Liver (tissue), 9 donors: ENCODE data around the gene ATG9B. TPM values are rescaled to one million over a fixed set of nuclear protein-coding genes. Genes with fewer than 3 reads are reported as not detected.

Source experiments
- DNase-seq: peaks from one replicate; pipeline ENCODE4 v3.0.0-alpha.2; 2017; ENCODE audit warnings: low spot score
- H3K27ac ChIP-seq, 2 donors: one replicate each; pipeline ENCODE4 v1.7.0; 2013; ENCODE audit warnings: inconsistent platforms in 2 of 2, low read length in 2 of 2, control low read depth in 1 of 2, low read depth in 1 of 2, mild to moderate bottlenecking in 1 of 2
- H3K27me3 ChIP-seq, 4 donors: one replicate each; pipeline versions ENCODE4 v1.6.1 to v1.7.0; 2013; ENCODE audit warnings: low read length in 3 of 4, inconsistent platforms in 1 of 4, mild to moderate bottlenecking in 1 of 4, moderate library complexity in 1 of 4; ENCODE audit not compliant: control insufficient read depth in 4 of 4, insufficient read depth in 4 of 4
- H3K36me3 ChIP-seq, 4 donors: one replicate each; pipeline versions ENCODE4 v1.6.1 to v1.7.0; 2013; ENCODE audit warnings: low read length in 3 of 4, mild to moderate bottlenecking in 3 of 4, low read depth in 1 of 4, moderate library complexity in 1 of 4; ENCODE audit not compliant: control insufficient read depth in 4 of 4, insufficient read depth in 3 of 4
- H3K4me1 ChIP-seq, 4 donors: one replicate each; pipeline versions ENCODE4 v1.6.1 to v1.7.0; 2013; ENCODE audit warnings: low read length in 3 of 4, mild to moderate bottlenecking in 3 of 4, moderate library complexity in 1 of 4; ENCODE audit not compliant: control insufficient read depth in 4 of 4, insufficient read depth in 4 of 4
- H3K4me3 ChIP-seq, 3 donors: one replicate each; pipeline versions ENCODE4 v1.6.1 to v1.7.0; 2013; ENCODE audit warnings: low read length in 3 of 3, control low read depth in 1 of 3, low read depth in 1 of 3, mild to moderate bottlenecking in 1 of 3
- H3K9ac ChIP-seq, 2 donors: one replicate each; pipeline ENCODE4 v1.7.0; 2013; ENCODE audit warnings: low read length in 2 of 2, mild to moderate bottlenecking in 2 of 2, moderate library complexity in 2 of 2, control low read depth in 1 of 2, low read depth in 1 of 2
- H3K9me3 ChIP-seq, 4 donors: one replicate each; pipeline versions ENCODE4 v1.6.1 to v1.7.0; 2013; ENCODE audit warnings: low read length in 3 of 4; ENCODE audit not compliant: control insufficient read depth in 4 of 4
- EGR1 ChIP-seq, 2 donors: IDR thresholded peaks; 2 replicates each; pipeline ENCODE4 v1.6.1; 2016 to 2018; ENCODE audit warnings: antibody characterized with exemption in 2 of 2, low read depth in 2 of 2
- FOXA2 ChIP-seq: IDR thresholded peaks from 2 replicates; pipeline ENCODE4 v1.6.1; 2016; ENCODE audit warnings: antibody characterized with exemption
- GABPA ChIP-seq, 2 donors: IDR thresholded peaks in 1 of 2; conservative IDR thresholded peaks in 1 of 2; 2 replicates each; pipeline ENCODE4 v1.6.1; 2016; ENCODE audit warnings: antibody characterized with exemption in 2 of 2, mild to moderate bottlenecking in 1 of 2, moderate library complexity in 1 of 2
- HNF4G ChIP-seq: IDR thresholded peaks from 2 replicates; pipeline ENCODE4 v1.6.1; 2016; ENCODE audit warnings: antibody characterized with exemption
- JUND ChIP-seq, 2 donors: IDR thresholded peaks; 2 replicates each; pipeline ENCODE4 v1.6.1; 2016; ENCODE audit warnings: antibody characterized with exemption in 2 of 2
- NR2F2 ChIP-seq: IDR thresholded peaks from 2 replicates; pipeline ENCODE4 v1.6.1; 2016; ENCODE audit warnings: antibody characterized with exemption
- RAD21 ChIP-seq, 2 donors: IDR thresholded peaks; 2 replicates each; pipeline ENCODE4 v1.6.1; 2016; ENCODE audit warnings: antibody characterized with exemption in 2 of 2, mild to moderate bottlenecking in 2 of 2
- SP1 ChIP-seq: IDR thresholded peaks from 2 replicates; pipeline ENCODE4 v1.6.1; 2018; ENCODE audit warnings: antibody characterized with exemption, mild to moderate bottlenecking
- WGBS: extraction: QIAGEN DNeasy Blood & Tissue Kit; methylation state at CpG from one replicate; pipeline ENCODE4 v1.1.7; 2013; 5-methylcytosine and 5-hydroxymethylcytosine counted together
- polyA plus RNA-seq, 2 donors: library from polyadenylated mRNA; stranded (reverse) in 1 of 2; unstranded in 1 of 2; fragments of 200-250 nt in 1 of 2; fragments of >200 nt in 1 of 2; fragmentation: Nextera tagmentation in 1 of 2; extraction: Ambion mirVana in 1 of 2; gene quantifications; one replicate each; pipeline versions ENCODE4 v1.2.1 to v1.2.3, GENCODE V29; 2013 to 2015
- total RNA-seq, 2 donors: library from RNA; depleted of rRNA; stranded (reverse); fragments of >200 nt; gene quantifications; one replicate each; pipeline ENCODE4 v1.2.3, GENCODE V29; 2014
- TF ChIP-seq, protein P1 (sequence below): IDR thresholded peaks from 2 replicates; pipeline ENCODE4 v1.6.1; 2016; ENCODE audit warnings: antibody characterized with exemption
- TF ChIP-seq, protein P2 (sequence below): IDR thresholded peaks from 2 replicates; pipeline ENCODE4 v1.6.1; 2016; ENCODE audit warnings: antibody characterized with exemption
- TF ChIP-seq, protein P3 (sequence below): IDR thresholded peaks from 2 replicates; pipeline ENCODE4 v1.6.1; 2016; ENCODE audit warnings: antibody characterized with exemption, mild to moderate bottlenecking
- donor health status: healthy.
- donor health status: healthy.
- donor health status: healthy.
- donor health status: healthy.
- donor health status: healthy.

The ATG9B gene, protein sequence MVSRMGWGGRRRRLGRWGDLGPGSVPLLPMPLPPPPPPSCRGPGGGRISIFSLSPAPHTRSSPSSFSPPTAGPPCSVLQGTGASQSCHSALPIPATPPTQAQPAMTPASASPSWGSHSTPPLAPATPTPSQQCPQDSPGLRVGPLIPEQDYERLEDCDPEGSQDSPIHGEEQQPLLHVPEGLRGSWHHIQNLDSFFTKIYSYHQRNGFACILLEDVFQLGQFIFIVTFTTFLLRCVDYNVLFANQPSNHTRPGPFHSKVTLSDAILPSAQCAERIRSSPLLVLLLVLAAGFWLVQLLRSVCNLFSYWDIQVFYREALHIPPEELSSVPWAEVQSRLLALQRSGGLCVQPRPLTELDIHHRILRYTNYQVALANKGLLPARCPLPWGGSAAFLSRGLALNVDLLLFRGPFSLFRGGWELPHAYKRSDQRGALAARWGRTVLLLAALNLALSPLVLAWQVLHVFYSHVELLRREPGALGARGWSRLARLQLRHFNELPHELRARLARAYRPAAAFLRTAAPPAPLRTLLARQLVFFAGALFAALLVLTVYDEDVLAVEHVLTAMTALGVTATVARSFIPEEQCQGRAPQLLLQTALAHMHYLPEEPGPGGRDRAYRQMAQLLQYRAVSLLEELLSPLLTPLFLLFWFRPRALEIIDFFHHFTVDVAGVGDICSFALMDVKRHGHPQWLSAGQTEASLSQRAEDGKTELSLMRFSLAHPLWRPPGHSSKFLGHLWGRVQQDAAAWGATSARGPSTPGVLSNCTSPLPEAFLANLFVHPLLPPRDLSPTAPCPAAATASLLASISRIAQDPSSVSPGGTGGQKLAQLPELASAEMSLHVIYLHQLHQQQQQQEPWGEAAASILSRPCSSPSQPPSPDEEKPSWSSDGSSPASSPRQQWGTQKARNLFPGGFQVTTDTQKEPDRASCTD
- not detected for total RNA-seq
- under 1 TPM in 1 of 2 donors, not detected in 1; 0.61 TPM for polyA plus RNA-seq

DNA sequence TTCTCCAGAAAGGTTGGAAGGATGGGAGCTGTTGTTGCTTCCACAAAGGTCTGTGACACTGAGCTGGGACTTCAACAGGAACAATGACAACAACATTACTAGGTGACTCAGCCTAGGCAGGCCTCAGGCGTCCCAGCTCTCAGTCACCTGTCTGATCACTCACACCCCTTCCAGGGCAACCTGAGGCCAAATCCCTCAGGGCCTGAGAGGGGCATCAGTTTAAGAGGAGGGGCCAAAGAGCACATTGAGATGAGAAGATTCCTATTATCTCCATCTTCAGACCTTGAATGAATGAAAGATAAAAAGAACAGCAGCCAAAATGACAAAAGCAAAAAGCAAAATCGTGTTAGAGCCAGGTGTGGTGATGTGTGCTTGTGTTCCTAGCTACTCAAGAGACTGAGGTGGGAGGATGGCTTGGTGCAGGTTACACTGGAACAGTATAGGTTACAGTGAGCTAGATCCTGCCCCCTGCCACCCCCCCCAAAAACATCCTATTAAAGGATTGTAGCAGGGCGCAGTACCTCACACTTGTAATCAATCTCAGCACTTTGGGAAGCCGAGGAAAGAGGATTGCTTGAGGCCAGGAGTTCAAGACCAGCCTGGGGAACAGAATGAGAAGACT, at the start of gene ATG9B:
TSS of gene ATG9B (minus strand) at position 60 of the 622 bp plus-strand sequence. CDS start 71 bp downstream, outside the sequence.
- Histone ChIP-seq H3K4me3 (no peak within 1 kb of the TSS), H3K36me3 (no peaks in the 10 kb centered on the region), H3K4me1 (peaks cover 5 to 10% (median 8%) of the 10 kb centered on the region in 4 donors), H3K9ac (no peak within 1 kb of the TSS), H3K9me3 (no peaks in the 10 kb centered on the region), H3K27me3 (no peaks in the 10 kb centered on the region), H3K27ac (no peak within 1 kb of the TSS)
- 82% methylated on average over 4 of the region's 4 CpGs for WGBS
- TF ChIP-seq, protein P1, sequence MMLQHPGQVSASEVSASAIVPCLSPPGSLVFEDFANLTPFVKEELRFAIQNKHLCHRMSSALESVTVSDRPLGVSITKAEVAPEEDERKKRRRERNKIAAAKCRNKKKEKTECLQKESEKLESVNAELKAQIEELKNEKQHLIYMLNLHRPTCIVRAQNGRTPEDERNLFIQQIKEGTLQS, result no peak
- TF ChIP-seq RAD21 (IDR thresholded peaks at IDR 0.05) (no peak), JUND (IDR thresholded peaks at IDR 0.05) (no peak), EGR1 (IDR thresholded peaks at IDR 0.05; ENCODE audit: low read depth in 2 of 2) (no peak), GABPA (IDR thresholded peaks at IDR 0.05 in 1 of 2, conservative IDR thresholded peaks at IDR 0.05 in 1 of 2) (no peak), FOXA2 (no peak), HNF4G (no peak)
- TF ChIP-seq, protein P2, sequence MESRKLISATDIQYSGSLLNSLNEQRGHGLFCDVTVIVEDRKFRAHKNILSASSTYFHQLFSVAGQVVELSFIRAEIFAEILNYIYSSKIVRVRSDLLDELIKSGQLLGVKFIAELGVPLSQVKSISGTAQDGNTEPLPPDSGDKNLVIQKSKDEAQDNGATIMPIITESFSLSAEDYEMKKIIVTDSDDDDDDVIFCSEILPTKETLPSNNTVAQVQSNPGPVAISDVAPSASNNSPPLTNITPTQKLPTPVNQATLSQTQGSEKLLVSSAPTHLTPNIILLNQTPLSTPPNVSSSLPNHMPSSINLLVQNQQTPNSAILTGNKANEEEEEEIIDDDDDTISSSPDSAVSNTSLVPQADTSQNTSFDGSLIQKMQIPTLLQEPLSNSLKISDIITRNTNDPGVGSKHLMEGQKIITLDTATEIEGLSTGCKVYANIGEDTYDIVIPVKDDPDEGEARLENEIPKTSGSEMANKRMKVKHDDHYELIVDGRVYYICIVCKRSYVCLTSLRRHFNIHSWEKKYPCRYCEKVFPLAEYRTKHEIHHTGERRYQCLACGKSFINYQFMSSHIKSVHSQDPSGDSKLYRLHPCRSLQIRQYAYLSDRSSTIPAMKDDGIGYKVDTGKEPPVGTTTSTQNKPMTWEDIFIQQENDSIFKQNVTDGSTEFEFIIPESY, result no peak
- TF ChIP-seq, protein P3, sequence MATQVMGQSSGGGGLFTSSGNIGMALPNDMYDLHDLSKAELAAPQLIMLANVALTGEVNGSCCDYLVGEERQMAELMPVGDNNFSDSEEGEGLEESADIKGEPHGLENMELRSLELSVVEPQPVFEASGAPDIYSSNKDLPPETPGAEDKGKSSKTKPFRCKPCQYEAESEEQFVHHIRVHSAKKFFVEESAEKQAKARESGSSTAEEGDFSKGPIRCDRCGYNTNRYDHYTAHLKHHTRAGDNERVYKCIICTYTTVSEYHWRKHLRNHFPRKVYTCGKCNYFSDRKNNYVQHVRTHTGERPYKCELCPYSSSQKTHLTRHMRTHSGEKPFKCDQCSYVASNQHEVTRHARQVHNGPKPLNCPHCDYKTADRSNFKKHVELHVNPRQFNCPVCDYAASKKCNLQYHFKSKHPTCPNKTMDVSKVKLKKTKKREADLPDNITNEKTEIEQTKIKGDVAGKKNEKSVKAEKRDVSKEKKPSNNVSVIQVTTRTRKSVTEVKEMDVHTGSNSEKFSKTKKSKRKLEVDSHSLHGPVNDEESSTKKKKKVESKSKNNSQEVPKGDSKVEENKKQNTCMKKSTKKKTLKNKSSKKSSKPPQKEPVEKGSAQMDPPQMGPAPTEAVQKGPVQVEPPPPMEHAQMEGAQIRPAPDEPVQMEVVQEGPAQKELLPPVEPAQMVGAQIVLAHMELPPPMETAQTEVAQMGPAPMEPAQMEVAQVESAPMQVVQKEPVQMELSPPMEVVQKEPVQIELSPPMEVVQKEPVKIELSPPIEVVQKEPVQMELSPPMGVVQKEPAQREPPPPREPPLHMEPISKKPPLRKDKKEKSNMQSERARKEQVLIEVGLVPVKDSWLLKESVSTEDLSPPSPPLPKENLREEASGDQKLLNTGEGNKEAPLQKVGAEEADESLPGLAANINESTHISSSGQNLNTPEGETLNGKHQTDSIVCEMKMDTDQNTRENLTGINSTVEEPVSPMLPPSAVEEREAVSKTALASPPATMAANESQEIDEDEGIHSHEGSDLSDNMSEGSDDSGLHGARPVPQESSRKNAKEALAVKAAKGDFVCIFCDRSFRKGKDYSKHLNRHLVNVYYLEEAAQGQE, result no peak
- no peak for DNase-seq

DNA sequence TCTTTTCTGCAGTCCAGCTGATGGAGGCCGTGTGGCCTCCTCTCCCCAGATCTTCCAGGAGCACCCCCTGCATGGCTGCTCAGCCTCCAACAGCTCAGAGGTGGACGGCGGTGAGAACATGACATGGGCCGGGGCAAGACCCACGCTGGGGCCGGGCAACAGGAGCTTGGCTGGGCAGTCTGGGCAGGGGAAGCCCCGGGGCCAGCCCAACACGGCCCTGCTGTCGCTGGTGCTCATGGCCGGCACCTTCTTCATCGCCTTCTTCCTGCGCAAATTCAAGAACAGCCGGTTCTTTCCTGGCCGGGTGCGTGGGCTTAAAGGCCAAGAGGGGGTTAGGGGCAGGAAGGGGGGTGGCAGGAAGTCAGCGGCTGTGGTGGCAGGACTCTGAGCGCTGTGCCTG, 49.7 kb upstream of the ATG9B start:
- DNase-seq, result no peak
- 90% methylated on average over 17 of the region's 17 CpGs for WGBS

More for the DNA sequence above, 49.7 kb upstream of the ATG9B start:
- peaks cover 0 to 8% (median 2%) of the 10 kb centered on the region in 4 donors for H3K4me1 ChIP-seq
- H3K27me3 ChIP-seq, result no peaks in the 10 kb centered on the region
- peaks cover 33 to 75% (median 46%) of the 10 kb centered on the region in 4 donors for H3K36me3 ChIP-seq
- TF ChIP-seq SP1 (no peak), NR2F2 (no peak)
- no peaks in the 10 kb centered on the region for H3K9me3 ChIP-seq
- no peak overlapping the region for H3K9ac ChIP-seq
- no peak overlapping the region for H3K4me3 ChIP-seq
- no peak overlapping the region for H3K27ac ChIP-seq
